Measurements from ENCODE around the gene EEF1A2. TPM values are rescaled to one million over a fixed set of nuclear protein-coding genes. Genes with fewer than 3 reads are reported as not detected.

The EEF1A2 gene
- total RNA-seq, 2 donors from 2014 or later = 21.0 to 23.1 TPM

GRCh38 chr20:63457737-63458136 lies 41.1 kb downstream of the EEF1A2 start:
- Histone ChIP-seq H3K36me3 (replicated peaks in 1 of 2; ENCODE audit: insufficient read depth in 1 of 2, low read depth in 2 of 2) (no peaks in the 10 kb centered on the region), H3K9me3 (no peaks in the 10 kb centered on the region), H3K27me3 (peaks cover 0 to 7% of the 10 kb centered on the region in 2 donors), H3K27ac (no peak overlapping the region), H3K4me3 (no peak overlapping the region), H3K4me1 (no peaks in the 10 kb centered on the region)
- DNase-seq (peak in 3 of 4 donors; percentile 42 to 50 (median 49)), ATAC-seq (no peak)
- TF ChIP-seq CTCF (IDR thresholded peaks at IDR 0.05) (no peak), POLR2A (IDR thresholded peaks at IDR 0.05) (no peak)
- 22 to 60% methylated on average over 3 to 15 of the region's 17 CpGs for WGBS, 2 donors
- intact Hi-C loops (cut with DNase I) = no loop called here

GRCh38 chr20:63456429-63457284 lies 42.2 kb downstream of the EEF1A2 start:
- H3K36me3 ChIP-seq (replicated peaks in 1 of 2; ENCODE audit: insufficient read depth in 1 of 2, low read depth in 2 of 2) = no peaks in the 10 kb centered on the region
- no peaks in the 10 kb centered on the region for H3K9me3 ChIP-seq
- no peak overlapping the region for H3K27ac ChIP-seq
- H3K4me3 ChIP-seq = no peak overlapping the region
- WGBS, 2 donors = 31 to 45% methylated on average over 13 to 39 of the region's 40 CpGs
- H3K4me1 ChIP-seq = no peaks in the 10 kb centered on the region
- TF ChIP-seq CTCF (IDR thresholded peaks at IDR 0.05) = no peak
- TF ChIP-seq POLR2A (IDR thresholded peaks at IDR 0.05) = no peak
- H3K27me3 ChIP-seq = peaks cover 0 to 7% of the 10 kb centered on the region in 2 donors
- DNase-seq (peak in 2 of 4 donors; percentile 37 to 45), ATAC-seq (no peak)
- intact Hi-C loops (cut with DNase I) = no loop called here

- TF ChIP-seq CTCF (IDR thresholded peaks at IDR 0.05) (no peak), POLR2A (IDR thresholded peaks at IDR 0.05) (no peak)
- Histone ChIP-seq H3K27me3 (peaks cover 0 to 7% of the 10 kb centered on the region in 2 donors), H3K4me3 (no peak overlapping the region), H3K27ac (no peak overlapping the region), H3K9me3 (no peaks in the 10 kb centered on the region), H3K36me3 (replicated peaks in 1 of 2; ENCODE audit: insufficient read depth in 1 of 2, low read depth in 2 of 2) (no peaks in the 10 kb centered on the region), H3K4me1 (no peaks in the 10 kb centered on the region)
- ATAC-seq = no peak
- DNase-seq = no peak
- WGBS, 2 donors = 58 to 74% methylated on average over 4 to 10 of the region's 10 CpGs
- intact Hi-C loops (cut with DNase I) = no loop called here
Measured at GRCh38 chr20:63455568-63455859, 43.4 kb downstream of the EEF1A2 start.

GRCh38 chr20:63454731-63455567 lies 43.9 kb downstream of the EEF1A2 start:
- Histone ChIP-seq H3K9me3 (no peaks in the 10 kb centered on the region), H3K4me3 (no peak overlapping the region), H3K36me3 (replicated peaks in 1 of 2; ENCODE audit: insufficient read depth in 1 of 2, low read depth in 2 of 2) (no peaks in the 10 kb centered on the region), H3K4me1 (no peaks in the 10 kb centered on the region), H3K27ac (no peak overlapping the region), H3K27me3 (peaks cover 0 to 7% of the 10 kb centered on the region in 2 donors)
- DNase-seq (no peak), ATAC-seq (no peak)
- TF ChIP-seq CTCF (IDR thresholded peaks at IDR 0.05) (no peak), POLR2A (IDR thresholded peaks at IDR 0.05) (no peak)
- 29 to 34% methylated on average over 26 to 35 of the region's 35 CpGs for WGBS, 2 donors
- intact Hi-C loops (cut with DNase I) = no loop called here
